ENCODE results near the gene TPD52L2.

The TPD52L2 gene

DNA sequence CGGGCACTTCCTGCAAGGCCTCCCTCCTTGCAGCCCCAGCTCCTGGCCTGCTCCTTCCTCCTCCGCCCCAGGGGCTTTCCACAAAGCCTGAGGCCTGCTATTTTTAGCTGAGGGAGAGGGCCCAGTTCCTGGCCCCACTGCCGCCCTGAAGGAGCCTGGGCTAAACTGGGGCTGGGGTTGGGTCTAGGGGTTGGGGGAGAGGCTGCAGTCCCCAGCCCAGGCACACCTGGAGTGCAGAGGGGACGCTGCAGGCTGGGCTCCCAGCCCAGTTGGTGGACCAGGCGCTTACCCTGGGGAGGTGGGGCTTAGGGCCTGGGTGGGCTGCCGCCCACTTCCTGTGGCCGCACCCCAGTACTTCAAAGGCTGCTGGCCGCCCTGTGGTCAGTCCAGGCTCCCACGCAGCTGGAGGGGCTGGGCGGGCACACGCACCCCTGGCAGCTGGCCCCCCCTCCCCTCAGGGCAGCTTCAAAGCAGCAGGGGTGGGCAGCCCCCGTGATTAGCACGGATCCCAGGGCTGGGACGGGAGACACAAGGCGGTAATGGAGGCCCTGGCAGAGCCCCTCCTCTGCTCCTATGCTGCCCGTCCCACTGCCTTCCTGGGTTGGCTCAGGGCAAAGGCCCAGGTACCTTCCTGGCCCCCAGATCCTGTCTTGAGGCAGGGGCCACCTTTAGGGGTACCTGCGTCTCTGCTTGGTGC lies 10.9 kb upstream of the TPD52L2 start:
- no peak overlapping the region for H3K27ac ChIP-seq
- TF ChIP-seq, protein P1, sequence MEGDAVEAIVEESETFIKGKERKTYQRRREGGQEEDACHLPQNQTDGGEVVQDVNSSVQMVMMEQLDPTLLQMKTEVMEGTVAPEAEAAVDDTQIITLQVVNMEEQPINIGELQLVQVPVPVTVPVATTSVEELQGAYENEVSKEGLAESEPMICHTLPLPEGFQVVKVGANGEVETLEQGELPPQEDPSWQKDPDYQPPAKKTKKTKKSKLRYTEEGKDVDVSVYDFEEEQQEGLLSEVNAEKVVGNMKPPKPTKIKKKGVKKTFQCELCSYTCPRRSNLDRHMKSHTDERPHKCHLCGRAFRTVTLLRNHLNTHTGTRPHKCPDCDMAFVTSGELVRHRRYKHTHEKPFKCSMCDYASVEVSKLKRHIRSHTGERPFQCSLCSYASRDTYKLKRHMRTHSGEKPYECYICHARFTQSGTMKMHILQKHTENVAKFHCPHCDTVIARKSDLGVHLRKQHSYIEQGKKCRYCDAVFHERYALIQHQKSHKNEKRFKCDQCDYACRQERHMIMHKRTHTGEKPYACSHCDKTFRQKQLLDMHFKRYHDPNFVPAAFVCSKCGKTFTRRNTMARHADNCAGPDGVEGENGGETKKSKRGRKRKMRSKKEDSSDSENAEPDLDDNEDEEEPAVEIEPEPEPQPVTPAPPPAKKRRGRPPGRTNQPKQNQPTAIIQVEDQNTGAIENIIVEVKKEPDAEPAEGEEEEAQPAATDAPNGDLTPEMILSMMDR (IDR thresholded peaks at IDR 0.05) = no peak
- TF ChIP-seq ZFX (IDR thresholded peaks at IDR 0.05; ENCODE audit: borderline replicate concordance) = no peak

- TF ChIP-seq, protein P1 (IDR thresholded peaks at IDR 0.05) = no peak
- TF ChIP-seq ZFX (IDR thresholded peaks at IDR 0.05; ENCODE audit: borderline replicate concordance) = no peak
- H3K27ac ChIP-seq = no peak overlapping the region
Observed at GRCh38 chr20:63854766-63855362, 10.2 kb upstream of the TPD52L2 start.

DNA sequence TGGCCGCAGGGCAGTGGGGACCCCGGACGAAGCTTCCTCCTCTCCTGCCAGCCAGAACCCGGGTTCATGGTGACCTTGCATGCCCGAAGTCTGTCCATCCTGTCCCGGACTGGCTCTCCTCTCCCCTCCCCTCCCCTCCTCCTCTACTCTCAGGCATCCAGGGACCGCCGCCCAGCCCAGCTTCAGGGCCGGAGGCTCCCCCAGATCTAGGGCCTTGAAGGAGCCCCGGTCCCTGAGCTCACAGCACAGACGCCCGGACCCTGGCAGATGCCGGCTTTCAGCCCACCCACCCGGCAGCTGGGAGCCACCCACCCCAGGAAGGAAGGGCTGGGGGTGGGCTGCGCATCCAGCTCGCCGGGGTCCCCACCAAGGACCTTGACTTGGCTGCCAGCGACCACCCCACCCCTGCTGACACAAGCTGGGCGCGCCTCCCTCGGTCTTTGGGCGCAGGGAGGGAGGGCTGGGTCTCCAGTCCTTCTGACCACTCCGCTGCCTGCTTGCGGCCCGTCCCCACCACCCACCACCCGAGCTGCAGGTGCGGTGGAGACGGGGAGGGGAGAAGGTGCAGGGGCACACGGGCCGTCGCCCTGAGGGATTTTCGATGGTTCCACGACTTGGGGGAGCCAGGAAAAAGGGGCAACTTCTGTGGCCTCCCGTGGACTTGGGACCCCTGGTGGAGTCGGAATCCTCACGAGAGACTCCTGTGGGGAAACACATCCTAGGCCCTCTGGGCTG lies 9.5 kb upstream of the TPD52L2 start:
- no peak for TF ChIP-seq ZFX (IDR thresholded peaks at IDR 0.05; ENCODE audit: borderline replicate concordance)
- TF ChIP-seq, protein P1 (IDR thresholded peaks at IDR 0.05) = no peak
- H3K27ac ChIP-seq = no peak overlapping the region

GRCh38 chr20:63856098-63856511 lies 9.0 kb upstream of the TPD52L2 start:
- no peak overlapping the region for H3K27ac ChIP-seq
- TF ChIP-seq, protein P1 (IDR thresholded peaks at IDR 0.05) = no peak
- TF ChIP-seq ZFX (IDR thresholded peaks at IDR 0.05; ENCODE audit: borderline replicate concordance) = no peak

DNA sequence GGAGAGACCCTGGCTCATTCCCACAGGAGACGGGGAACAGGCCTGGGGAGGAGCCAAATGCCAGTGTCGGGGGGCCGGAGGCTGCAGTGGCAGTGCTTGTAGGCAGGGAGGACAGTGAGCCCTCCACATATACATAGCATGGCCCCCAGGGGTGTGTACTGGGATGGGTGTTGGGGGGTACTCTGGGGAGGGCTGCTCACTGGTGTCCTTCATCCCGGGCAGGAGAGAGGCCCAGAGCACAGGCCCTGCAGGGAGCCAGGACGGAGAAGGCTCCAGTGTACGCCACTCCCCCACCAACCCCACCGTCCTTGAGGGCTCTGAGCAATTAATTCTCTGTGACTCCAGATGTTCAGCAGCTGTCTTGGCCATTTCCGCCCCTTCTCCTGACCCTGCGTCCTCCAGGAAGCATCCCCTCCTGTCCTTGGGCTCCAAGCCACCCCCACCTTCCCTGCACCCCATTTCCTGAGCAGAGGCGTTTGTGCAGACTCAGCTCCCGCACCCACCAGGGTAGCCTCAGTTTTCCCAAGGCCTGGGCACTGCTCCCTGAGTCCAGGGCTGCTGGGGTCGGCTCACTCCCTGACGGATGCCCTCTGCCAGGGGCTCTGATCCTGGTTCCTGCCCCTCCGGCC lies 7.2 kb upstream of the TPD52L2 start:
- H3K27ac ChIP-seq = no peak overlapping the region

GRCh38 chr20:63858393-63859165 lies 6.5 kb upstream of the TPD52L2 start:
- TF ChIP-seq, protein P1 (IDR thresholded peaks at IDR 0.05) = peak; percentile 22; the same call in 1 of the 2 replicates
- no peak for TF ChIP-seq ZFX (IDR thresholded peaks at IDR 0.05; ENCODE audit: borderline replicate concordance)
- H3K27ac ChIP-seq = no peak overlapping the region

More for the DNA sequence above, 7.2 kb upstream of the TPD52L2 start:
- TF ChIP-seq ZFX (IDR thresholded peaks at IDR 0.05; ENCODE audit: borderline replicate concordance) = no peak
- TF ChIP-seq, protein P1 (IDR thresholded peaks at IDR 0.05) = no peak
